ENCODE results near the gene PKIB.

The PKIB gene

DNA sequence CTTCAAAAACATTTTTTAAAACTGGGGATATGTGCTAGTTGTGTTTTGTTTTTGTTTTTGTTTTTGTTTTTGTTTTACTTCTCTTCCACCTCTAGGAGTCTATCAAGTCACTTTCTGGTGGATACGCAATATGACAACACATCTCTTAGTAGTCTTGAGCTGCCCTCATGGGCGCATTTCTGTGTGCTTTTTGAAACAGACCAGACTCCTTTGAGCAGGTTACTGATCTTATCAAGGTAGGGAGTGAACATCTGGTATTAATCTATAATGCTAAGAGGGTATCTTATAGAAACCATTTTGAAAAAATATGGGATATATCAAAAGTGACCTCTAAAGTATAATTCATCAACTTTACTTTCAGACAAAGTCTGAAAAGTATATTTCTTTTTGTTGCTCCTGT, 56.2 kb downstream of the PKIB start:
- no peak overlapping the region for H3K4me3 ChIP-seq (ENCODE audit: low read length)
- no peaks in the 10 kb centered on the region for H3K9me3 ChIP-seq (ENCODE audit: insufficient read depth, low read depth, low read length)
- no peaks in the 10 kb centered on the region for H3K27me3 ChIP-seq (ENCODE audit: insufficient read depth, low read length)
- no peak overlapping the region for H3K9ac ChIP-seq (ENCODE audit: low read depth, low read length)
- no peaks in the 10 kb centered on the region for H3K36me3 ChIP-seq (ENCODE audit: insufficient read depth, low read length)
- WGBS = 91% methylated on average over 2 of the region's 2 CpGs
- no peaks in the 10 kb centered on the region for H3K4me1 ChIP-seq (ENCODE audit: insufficient read depth, low read length)
- no peak overlapping the region for H3K27ac ChIP-seq (ENCODE audit: low read depth, low read length)

DNA sequence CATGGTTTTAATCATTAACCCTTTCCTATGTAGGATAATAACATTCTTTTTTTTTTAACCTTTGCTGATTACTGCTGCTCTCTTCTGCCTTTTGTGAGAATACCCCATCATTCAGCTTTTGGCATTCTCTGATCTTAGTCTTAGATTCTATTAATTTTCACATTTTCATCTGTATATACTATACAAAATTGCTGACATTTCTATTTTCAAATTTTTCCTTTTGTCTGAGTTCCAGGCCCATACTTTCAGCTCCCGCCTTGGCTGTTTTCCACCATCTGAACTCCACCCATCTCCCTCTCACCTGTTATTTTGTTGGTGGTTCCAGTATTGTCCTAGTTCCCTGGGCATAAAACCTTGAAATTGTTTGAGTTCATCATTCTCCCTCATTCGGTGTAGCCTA, 59.2 kb downstream of the PKIB start:
- WGBS = 64% methylated on average over 2 of the region's 2 CpGs
- Histone ChIP-seq H3K27ac (ENCODE audit: low read depth, low read length) (no peak overlapping the region), H3K36me3 (ENCODE audit: insufficient read depth, low read length) (no peaks in the 10 kb centered on the region), H3K27me3 (ENCODE audit: insufficient read depth, low read length) (no peaks in the 10 kb centered on the region), H3K4me3 (ENCODE audit: low read length) (no peak overlapping the region), H3K9ac (ENCODE audit: low read depth, low read length) (no peak overlapping the region), H3K9me3 (ENCODE audit: insufficient read depth, low read depth, low read length) (no peaks in the 10 kb centered on the region), H3K4me1 (ENCODE audit: insufficient read depth, low read length) (no peaks in the 10 kb centered on the region)

DNA sequence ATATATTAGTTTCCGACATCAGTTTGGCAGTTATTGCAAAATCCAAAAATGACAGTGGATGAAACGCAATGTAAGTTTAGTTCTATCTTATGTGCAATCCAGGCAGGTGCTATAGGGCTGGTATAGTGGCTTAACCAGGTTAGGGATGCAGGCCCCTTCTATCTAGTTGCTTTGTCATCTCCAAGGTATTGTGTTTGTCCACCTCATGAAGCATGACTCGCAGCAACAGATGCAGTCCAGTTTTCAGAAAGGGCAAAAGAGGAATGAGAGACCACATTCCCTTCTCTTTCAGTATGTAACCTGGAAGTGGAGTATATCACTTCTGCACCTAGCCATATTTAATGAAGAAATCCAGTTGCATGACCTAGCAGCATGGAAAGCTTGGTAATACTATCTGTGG, 59.7 kb downstream of the PKIB start:
- WGBS = 88% methylated on average over 3 of the region's 3 CpGs
- Histone ChIP-seq H3K4me1 (ENCODE audit: insufficient read depth, low read length) (no peaks in the 10 kb centered on the region), H3K9me3 (ENCODE audit: insufficient read depth, low read depth, low read length) (no peaks in the 10 kb centered on the region), H3K4me3 (ENCODE audit: low read length) (no peak overlapping the region), H3K9ac (ENCODE audit: low read depth, low read length) (no peak overlapping the region), H3K27ac (ENCODE audit: low read depth, low read length) (no peak overlapping the region), H3K27me3 (ENCODE audit: insufficient read depth, low read length) (no peaks in the 10 kb centered on the region), H3K36me3 (ENCODE audit: insufficient read depth, low read length) (no peaks in the 10 kb centered on the region)

DNA sequence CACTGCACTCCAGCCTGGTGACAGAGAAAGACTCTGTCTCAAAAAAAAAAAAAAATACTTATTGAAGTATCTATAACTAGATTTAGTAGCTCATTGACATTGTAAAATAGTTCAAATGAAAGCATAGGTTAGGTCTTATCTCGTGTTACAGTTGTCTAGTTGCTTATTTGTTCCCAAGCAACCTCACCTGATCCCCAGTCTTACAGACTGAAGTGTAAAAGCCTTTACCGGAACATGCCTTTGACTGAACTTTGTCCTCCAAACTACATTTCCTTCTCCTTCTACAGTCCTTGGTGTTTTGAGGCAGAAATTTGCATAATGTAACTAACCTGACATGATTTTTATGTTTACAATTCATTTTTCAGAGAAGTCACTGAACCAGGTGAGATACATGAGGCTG, 61.0 kb downstream of the PKIB start:
- Histone ChIP-seq H3K27ac (ENCODE audit: low read depth, low read length) (no peak overlapping the region), H3K4me3 (ENCODE audit: low read length) (no peak overlapping the region), H3K9ac (ENCODE audit: low read depth, low read length) (no peak overlapping the region), H3K4me1 (ENCODE audit: insufficient read depth, low read length) (no peaks in the 10 kb centered on the region), H3K27me3 (ENCODE audit: insufficient read depth, low read length) (no peaks in the 10 kb centered on the region), H3K9me3 (ENCODE audit: insufficient read depth, low read depth, low read length) (peaks cover 4% of the 10 kb centered on the region; the same call in 1 of the 2 replicates), H3K36me3 (ENCODE audit: insufficient read depth, low read length) (peaks cover 6% of the 10 kb centered on the region; the same call in 1 of the 2 replicates)
- WGBS = 82% methylated on average over 2 of the region's 2 CpGs

DNA sequence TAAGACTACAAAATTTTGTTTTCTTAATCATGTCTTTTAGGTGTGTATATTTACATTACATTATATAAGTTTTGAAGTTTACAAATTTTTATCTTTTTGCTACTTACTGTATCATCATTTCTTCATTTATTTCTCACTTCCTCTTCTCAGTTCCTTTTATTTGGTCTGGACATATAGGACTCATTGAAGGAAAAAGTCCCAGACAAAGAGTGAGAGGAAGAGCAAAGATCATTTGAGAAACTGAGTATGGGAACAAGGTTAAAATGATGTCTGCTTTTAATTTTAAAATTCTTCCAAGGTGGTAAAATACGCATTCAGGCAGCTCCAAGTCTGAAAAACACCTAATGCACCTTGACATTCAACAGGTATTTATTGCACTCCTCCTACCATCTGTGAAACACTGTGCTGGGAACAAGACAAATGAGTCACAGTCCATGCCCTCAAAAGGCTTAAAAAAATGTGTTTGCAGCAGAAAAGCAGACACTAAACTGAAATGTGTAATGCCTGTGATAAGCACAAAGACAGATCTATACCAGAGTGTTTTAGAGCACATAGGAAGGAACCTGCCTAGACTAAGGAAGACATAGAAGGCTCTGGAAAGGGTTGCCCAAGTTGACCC, 63.2 kb downstream of the PKIB start:
- Histone ChIP-seq H3K4me1 (ENCODE audit: insufficient read depth, low read length) (no peaks in the 10 kb centered on the region), H3K9me3 (ENCODE audit: insufficient read depth, low read depth, low read length) (peaks cover 6% of the 10 kb centered on the region; the same call in 1 of the 2 replicates), H3K9ac (ENCODE audit: low read depth, low read length) (no peak overlapping the region), H3K27ac (ENCODE audit: low read depth, low read length) (no peak overlapping the region), H3K4me3 (ENCODE audit: low read length) (no peak overlapping the region), H3K36me3 (ENCODE audit: insufficient read depth, low read length) (peaks cover 6% of the 10 kb centered on the region; the same call in 1 of the 2 replicates), H3K27me3 (ENCODE audit: insufficient read depth, low read length) (no peaks in the 10 kb centered on the region)
- 97% methylated on average over 1 of the region's 1 CpG for WGBS

DNA sequence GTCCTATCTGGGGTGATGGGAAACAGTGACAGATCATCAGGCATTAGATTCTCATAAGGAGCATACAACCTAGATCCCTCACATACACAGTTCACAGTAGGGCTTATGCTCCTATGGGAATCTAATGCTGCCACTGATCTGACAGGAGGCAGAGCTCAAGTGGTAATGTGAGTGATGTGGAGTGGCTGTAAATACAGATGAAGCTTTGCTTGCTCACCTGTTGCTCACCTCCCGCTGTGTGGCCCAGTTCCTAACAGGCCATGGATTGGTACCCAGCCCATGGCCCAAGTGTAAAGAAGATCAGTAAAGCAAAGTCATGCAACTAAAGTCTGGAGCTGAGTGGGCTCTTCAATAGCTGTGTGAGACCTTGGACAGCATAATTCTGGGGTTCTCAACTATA, 65.9 kb downstream of the PKIB start:
- Histone ChIP-seq H3K36me3 (ENCODE audit: insufficient read depth, low read length) (peaks cover 6% of the 10 kb centered on the region; the same call in 1 of the 2 replicates), H3K4me1 (ENCODE audit: insufficient read depth, low read length) (no peaks in the 10 kb centered on the region), H3K27ac (ENCODE audit: low read depth, low read length) (no peak overlapping the region), H3K4me3 (ENCODE audit: low read length) (no peak overlapping the region), H3K27me3 (ENCODE audit: insufficient read depth, low read length) (no peaks in the 10 kb centered on the region), H3K9ac (ENCODE audit: low read depth, low read length) (no peak overlapping the region), H3K9me3 (ENCODE audit: insufficient read depth, low read depth, low read length) (peaks cover 6% of the 10 kb centered on the region; the same call in 1 of the 2 replicates)
- 92% methylated on average over 1 of the region's 1 CpG for WGBS

DNA sequence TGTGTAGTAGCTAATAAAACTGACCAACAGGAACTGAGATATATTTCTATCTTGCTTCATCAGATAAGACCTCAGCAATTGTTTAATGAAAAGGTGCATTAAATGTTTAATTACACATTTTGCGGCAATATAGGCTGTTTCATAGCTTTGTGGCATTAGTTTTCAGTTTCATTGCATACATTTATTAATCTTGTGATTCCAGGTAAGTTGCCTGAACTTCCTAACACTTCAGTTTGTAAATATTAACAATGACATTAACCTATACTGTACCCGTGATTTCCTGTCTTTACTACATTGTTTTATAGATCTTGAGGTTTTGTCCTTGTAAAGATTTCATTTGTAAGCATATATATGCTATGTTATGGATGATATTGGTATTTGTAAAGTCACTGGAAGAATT, 66.5 kb downstream of the PKIB start:
- Histone ChIP-seq H3K4me1 (ENCODE audit: insufficient read depth, low read length) (no peaks in the 10 kb centered on the region), H3K27me3 (ENCODE audit: insufficient read depth, low read length) (no peaks in the 10 kb centered on the region), H3K4me3 (ENCODE audit: low read length) (no peak overlapping the region), H3K9me3 (ENCODE audit: insufficient read depth, low read depth, low read length) (peaks cover 6% of the 10 kb centered on the region; the same call in 1 of the 2 replicates), H3K36me3 (ENCODE audit: insufficient read depth, low read length) (peaks cover 6% of the 10 kb centered on the region; the same call in 1 of the 2 replicates), H3K27ac (ENCODE audit: low read depth, low read length) (no peak overlapping the region), H3K9ac (ENCODE audit: low read depth, low read length) (no peak overlapping the region)
- 100% methylated on average over 1 of the region's 2 CpGs for WGBS

DNA sequence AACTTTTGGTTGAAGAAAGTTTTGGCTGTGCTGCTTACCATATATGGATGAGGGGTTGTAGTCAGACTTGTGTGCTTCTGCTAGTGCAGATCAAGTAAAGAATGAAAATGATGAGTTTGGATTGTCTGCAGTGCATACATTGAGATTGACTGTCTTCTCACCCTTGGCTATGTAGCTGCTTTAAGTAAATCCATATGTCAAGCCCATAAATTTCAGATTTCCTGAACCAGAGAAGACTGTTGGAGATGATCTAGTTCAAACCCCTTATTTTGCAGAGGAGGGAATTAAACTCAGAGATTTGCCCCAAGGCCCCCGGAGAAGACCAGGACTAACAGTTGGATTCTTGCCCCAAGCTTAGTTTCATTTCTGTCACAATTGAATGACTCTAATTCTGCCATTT, 67.2 kb downstream of the PKIB start:
- H3K27ac ChIP-seq (ENCODE audit: low read depth, low read length) = no peak overlapping the region
- H3K9ac ChIP-seq (ENCODE audit: low read depth, low read length) = no peak overlapping the region
- no peak overlapping the region for H3K4me3 ChIP-seq (ENCODE audit: low read length)
- H3K4me1 ChIP-seq (ENCODE audit: insufficient read depth, low read length) = no peaks in the 10 kb centered on the region
- peaks cover 6% of the 10 kb centered on the region; the same call in 1 of the 2 replicates for H3K9me3 ChIP-seq (ENCODE audit: insufficient read depth, low read depth, low read length)
- peaks cover 8% of the 10 kb centered on the region; the same call in 1 of the 2 replicates for H3K36me3 ChIP-seq (ENCODE audit: insufficient read depth, low read length)
- H3K27me3 ChIP-seq (ENCODE audit: insufficient read depth, low read length) = no peaks in the 10 kb centered on the region
- WGBS = 98% methylated on average over 1 of the region's 1 CpG

DNA sequence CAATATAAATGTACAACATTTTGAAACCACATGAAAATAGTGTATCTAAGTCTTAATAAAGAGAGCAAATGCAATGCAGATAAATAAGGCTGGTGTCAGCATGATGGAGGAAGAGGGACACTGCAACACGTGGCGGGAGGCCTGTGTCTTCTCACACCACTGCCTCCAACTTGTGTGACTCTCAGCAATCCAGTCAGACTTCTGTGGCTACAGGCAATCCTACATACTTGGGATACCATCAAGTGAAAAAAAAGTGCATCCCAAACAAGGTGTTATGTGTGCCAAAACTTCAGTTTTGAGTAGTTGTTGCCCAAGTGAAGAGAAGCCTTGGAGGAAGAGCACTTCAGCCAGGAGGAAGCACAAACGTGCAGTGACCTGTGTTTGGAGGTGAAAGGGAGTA, 68.6 kb downstream of the PKIB start:
- Histone ChIP-seq H3K36me3 (ENCODE audit: insufficient read depth, low read length) (peaks cover 8% of the 10 kb centered on the region; the same call in 1 of the 2 replicates), H3K4me1 (ENCODE audit: insufficient read depth, low read length) (no peaks in the 10 kb centered on the region), H3K9ac (ENCODE audit: low read depth, low read length) (no peak overlapping the region), H3K9me3 (ENCODE audit: insufficient read depth, low read depth, low read length) (peaks cover 6% of the 10 kb centered on the region; the same call in 1 of the 2 replicates), H3K27me3 (ENCODE audit: insufficient read depth, low read length) (no peaks in the 10 kb centered on the region), H3K4me3 (ENCODE audit: low read length) (no peak overlapping the region), H3K27ac (ENCODE audit: low read depth, low read length) (no peak overlapping the region)
- WGBS = 86% methylated on average over 3 of the region's 3 CpGs

DNA sequence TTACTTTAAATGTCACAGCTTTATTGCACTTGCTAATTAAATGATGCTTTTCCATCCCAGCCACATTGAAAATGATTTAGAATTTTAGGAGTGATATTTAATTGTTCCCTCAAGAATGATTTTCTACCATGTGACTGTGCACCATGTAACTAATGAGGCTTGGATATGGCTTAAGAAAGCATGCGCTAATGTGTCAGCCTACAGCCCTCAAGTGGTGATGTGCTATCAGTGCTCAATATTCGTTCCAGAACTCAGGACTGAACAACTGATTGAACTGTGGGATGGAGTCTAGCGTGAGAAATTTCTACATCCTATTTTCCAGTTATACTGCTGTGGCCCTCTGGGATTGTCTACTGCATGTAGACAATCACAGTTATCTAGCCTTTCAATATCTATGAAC, 71.5 kb downstream of the PKIB start:
- no peak overlapping the region for H3K9ac ChIP-seq (ENCODE audit: low read depth, low read length)
- H3K27ac ChIP-seq (ENCODE audit: low read depth, low read length) = no peak overlapping the region
- WGBS = 97% methylated on average over 3 of the region's 3 CpGs
- no peaks in the 10 kb centered on the region for H3K27me3 ChIP-seq (ENCODE audit: insufficient read depth, low read length)
- no peak overlapping the region for H3K4me3 ChIP-seq (ENCODE audit: low read length)
- H3K9me3 ChIP-seq (ENCODE audit: insufficient read depth, low read depth, low read length) = no peaks in the 10 kb centered on the region
- H3K36me3 ChIP-seq (ENCODE audit: insufficient read depth, low read length) = 0 out of 2 replicates have a peak, but pooled peaks cover 2% of the 10 kb centered on the region
- H3K4me1 ChIP-seq (ENCODE audit: insufficient read depth, low read length) = no peaks in the 10 kb centered on the region

DNA sequence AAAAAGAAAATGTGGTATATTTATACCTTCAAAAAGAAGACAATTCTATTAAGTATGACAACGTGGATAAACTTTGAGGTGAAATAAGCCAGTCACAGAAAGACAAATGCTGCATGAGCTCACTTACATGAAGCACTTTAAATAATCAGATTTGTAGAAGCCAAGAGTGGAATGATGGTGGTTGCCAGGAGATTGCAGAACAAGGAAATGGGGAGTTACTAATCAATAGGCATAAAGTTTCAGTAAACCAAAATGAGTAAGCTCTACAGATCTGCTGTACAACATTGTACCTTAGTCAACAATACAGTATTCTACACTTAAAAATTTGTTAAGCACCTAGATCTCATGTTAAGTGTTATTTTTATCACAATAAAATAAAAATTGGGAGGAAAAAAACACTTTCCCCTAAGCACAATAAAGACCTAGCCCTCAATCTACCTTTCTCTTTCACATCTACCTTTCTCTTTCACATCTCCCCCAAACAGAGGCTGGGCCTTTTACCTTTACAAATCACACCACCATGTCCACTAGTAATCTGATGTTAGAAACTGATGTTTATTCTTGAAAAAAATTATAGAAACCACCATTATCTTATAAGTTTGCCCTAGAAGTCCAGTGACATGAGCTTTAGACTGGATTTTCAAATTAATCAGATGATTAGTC, 73.9 kb downstream of the PKIB start:
- Histone ChIP-seq H3K9me3 (ENCODE audit: insufficient read depth, low read depth, low read length) (no peaks in the 10 kb centered on the region), H3K36me3 (ENCODE audit: insufficient read depth, low read length) (0 out of 2 replicates have a peak, but pooled peaks cover 2% of the 10 kb centered on the region), H3K27me3 (ENCODE audit: insufficient read depth, low read length) (no peaks in the 10 kb centered on the region), H3K4me3 (ENCODE audit: low read length) (no peak overlapping the region), H3K4me1 (ENCODE audit: insufficient read depth, low read length) (no peaks in the 10 kb centered on the region), H3K9ac (ENCODE audit: low read depth, low read length) (no peak overlapping the region), H3K27ac (ENCODE audit: low read depth, low read length) (no peak overlapping the region)
- WGBS = 73% methylated on average over 1 of the region's 1 CpG

All from HUES64 (cell line).